Measurements from ENCODE around the gene USP24.

- TF ChIP-seq TAF1 (IDR thresholded peaks at IDR 0.05; ENCODE audit: low read depth, low read length) (no peak), SPI1 (IDR thresholded peaks at IDR 0.05; ENCODE audit: low read depth, low read length) (no peak), POLR2AphosphoS5 (IDR thresholded peaks at IDR 0.05; ENCODE audit: low read depth, low read length) (no peak), POLR2A (IDR thresholded peaks at IDR 0.05; ENCODE audit: low read depth, low read length) (no peak), POU2F2 (IDR thresholded peaks at IDR 0.05; ENCODE audit: low read depth, low read length) (no peak), PAX5 (IDR thresholded peaks at IDR 0.05; ENCODE audit: insufficient read depth, low read length, severe bottlenecking) (no peak)
These were observed 14.5 kb downstream of the USP24 start for GRCh38 chr1:55200667-55201066.
